ENCODE results near the gene HEY2.
"Not testable (repeated sequence)": the region's sequence is repeated elsewhere in the genome, so short reads cannot be mapped to it uniquely, and the experiment has no call there.

Gene HEY2

DNA sequence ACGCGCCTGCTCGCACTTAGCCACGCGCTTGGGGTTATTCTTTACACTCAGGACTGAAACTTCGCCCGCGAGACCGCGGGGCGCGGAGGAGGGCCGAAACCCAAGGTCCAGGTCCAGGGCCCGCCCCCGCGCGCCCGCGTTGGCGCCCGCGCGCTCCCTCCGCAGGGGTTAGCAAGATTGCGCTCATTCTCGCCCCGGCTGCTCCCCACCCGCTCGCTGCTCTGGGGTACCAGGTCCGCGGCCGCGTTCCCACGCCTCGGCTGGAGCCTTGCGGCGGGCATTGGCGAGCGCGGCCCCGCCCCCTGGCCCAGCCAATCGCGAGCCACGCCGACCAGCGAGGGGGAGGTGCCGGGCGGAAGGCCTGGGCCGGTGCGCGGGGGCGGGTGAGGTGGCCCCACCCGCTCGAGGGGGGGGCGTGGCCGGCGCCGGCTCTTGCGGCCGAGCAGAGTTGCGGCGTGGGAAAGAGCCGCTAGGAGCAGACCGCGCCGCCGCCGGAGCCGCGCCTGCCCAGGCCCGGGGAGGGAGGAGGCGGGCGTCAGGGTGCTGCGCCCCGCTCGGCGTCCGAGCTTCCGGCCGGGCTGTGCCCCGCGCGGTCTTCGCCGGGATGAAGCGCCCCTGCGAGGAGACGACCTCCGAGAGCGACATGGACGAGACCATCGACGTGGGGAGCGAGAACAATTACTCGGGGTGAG is at the start of gene HEY2:
HEY2 (plus strand) TSS at position 460 of the 692 bp plus-strand sequence; CDS start at position 605, 145 bp downstream.
- DNase-seq, result peak; percentile 85

- DNase-seq, result no peak
These were observed 48.7 kb upstream of the HEY2 start for GRCh38 chr6:125700581-125701353.

DNA sequence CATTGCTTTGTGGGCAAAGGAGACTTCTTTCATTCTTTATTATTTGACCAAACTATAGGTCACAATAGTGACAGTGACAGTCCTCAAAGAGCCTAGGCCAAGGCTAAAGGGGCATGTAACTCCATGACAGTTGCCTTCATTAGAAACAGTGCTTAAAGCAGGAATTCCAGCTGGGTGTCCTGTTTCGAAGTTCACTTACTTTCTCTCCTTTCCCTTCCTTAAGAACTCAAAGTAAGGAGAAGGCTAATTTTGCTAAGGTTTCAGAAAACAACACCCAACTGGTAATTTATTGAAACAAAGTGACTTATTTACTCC is 48.1 kb upstream of the HEY2 start:
- no peak for DNase-seq

GRCh38 chr6:125703882-125704281 is 45.5 kb upstream of the HEY2 start:
- not testable (repeated sequence) for DNase-seq

- DNase-seq, result no peak
These were observed 41.7 kb upstream of the HEY2 start for GRCh38 chr6:125707615-125708243.

DNA sequence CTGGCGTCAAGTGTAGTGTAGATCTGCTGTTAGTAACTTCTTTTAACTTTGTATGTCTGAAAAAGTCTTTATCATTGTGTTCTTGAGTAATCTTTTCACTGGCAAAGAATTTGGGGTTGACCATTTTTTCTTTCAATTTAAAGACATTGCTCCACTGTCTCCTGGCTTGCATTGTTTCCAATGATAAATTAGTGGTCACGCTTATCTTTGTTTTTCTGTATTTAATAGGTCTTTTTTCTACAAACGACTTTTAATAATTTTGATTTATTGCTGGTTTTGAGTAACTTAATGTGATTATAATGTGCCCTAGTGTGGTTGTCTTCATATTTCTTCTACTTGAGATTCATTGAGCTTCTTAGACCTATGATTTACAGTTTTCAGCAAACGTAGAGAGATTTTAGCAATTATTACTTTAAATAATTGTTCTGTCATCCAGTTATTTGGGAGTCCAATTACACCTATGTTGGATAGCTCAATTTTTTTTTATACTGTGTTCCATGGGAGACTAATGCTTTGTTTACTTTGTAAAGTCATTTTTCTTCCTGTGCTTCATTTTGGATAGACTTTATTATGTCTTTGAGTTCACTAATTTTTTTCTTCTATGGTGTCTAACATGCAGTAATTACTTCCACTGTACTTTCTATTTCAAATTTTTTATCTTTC is 38.3 kb upstream of the HEY2 start:
- no peak for DNase-seq

DNA sequence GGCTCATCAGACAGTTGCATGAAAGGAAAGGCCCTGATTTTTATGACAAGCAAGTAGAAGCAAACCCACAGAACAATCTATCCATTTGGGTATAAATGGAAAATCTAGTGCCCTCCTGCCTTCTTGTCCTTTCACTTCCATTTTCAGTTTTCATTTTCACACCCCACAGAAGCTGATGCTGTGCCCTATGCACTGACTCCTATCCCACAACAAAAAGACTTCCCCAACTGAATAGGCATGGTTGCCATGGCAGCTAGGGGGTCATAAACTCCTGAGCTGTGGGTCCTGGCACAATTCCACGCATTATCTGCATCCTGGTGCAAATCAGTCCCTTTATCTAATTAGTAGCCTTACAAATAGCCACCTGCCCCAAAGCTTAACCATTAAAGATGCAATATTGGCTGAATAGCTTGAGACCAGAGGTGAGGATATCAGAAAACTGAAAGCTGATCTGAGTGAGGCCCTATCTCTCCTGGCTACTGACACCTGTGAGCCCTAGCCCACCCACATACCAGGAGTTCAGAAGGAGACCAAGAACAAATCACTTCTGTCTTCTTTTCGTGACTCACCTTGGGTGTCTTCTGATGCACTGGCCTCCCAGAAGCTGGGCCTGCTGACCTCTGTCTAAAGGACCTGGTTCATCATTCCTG is 34.9 kb upstream of the HEY2 start:
- no peak for DNase-seq

GRCh38 chr6:125717120-125717731 is 32.2 kb upstream of the HEY2 start:
- no peak for DNase-seq

DNA sequence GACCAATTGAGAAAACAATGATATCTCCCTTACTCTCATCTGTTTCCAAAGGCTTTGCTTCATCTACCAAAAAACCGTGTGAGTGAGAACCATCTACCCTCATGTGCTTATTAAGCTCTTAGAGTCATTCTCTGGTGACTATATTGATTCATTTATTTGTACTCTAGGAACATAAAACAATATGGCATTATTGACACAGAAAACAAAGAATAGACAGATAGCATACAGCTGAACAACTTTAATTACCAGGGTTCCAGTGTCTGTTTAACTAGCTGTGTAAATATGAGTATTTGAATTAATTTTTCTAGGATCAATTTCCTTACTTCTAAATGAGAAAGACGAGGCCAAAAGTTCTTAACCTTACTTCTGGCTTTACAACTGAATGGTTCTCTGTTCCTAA is 31.3 kb upstream of the HEY2 start:
- no peak for DNase-seq

DNA sequence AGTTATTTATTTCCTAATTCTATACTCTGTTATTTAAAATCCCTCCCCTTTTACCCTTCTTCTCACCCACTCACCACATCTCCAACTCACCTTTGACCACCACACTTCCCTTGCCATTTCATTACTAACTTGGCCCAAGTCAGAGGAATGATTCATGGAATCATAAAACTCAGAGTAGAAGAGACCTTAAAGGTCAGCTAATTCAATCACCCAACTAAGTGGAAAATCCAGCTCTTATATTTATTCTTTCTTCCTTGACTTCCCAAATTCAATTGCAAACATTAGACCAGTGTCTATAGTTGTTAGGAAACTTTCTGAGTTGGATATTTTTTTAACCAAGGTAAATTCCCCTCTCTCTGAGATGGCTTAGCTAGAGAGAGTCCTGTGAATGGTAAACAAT is 26.5 kb upstream of the HEY2 start:
- DNase-seq, result no peak

DNA sequence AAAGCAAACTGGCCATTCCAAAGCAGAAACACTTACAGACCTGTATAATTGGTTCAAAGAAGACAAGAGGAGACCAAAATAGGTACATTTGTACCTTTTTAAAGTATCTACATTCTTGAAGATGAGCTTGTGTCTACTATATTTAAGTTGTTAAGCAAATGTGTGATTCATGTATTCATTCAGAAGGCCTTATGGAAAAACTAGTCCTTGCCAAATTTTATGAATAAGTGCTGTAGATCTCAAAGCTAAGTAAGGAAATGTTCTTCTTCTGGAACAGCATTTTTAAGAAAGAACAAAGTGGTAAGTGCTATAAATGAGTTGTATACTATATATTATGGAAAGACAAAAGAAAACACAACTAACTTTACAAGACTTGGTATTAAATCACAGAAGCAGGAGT is 22.2 kb upstream of the HEY2 start:
- no peak for DNase-seq

- DNase-seq, result no peak
These were observed 20.7 kb upstream of the HEY2 start for GRCh38 chr6:125728739-125729138.

- DNase-seq, result no peak
These were observed 19.4 kb upstream of the HEY2 start for GRCh38 chr6:125729983-125730382.

DNA sequence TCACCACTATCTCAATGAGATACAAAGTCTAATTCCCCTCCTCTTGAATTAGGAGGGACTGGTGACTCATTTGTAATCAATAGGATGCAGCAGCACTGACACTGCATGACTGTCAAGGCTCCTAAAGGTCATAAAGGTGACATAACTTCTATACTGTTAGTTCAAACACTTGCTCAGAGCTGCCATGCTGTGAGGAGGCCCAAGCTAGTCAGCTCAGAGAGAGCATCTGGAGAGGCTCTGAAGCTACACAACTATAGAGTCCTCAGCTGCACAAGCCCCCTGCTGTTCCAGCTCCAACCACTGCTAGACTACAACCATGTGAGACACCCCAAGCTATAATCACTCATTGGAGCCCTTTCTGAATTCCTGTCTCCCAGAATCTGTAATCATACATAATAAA is 17.0 kb upstream of the HEY2 start:
- DNase-seq, result no peak

DNA sequence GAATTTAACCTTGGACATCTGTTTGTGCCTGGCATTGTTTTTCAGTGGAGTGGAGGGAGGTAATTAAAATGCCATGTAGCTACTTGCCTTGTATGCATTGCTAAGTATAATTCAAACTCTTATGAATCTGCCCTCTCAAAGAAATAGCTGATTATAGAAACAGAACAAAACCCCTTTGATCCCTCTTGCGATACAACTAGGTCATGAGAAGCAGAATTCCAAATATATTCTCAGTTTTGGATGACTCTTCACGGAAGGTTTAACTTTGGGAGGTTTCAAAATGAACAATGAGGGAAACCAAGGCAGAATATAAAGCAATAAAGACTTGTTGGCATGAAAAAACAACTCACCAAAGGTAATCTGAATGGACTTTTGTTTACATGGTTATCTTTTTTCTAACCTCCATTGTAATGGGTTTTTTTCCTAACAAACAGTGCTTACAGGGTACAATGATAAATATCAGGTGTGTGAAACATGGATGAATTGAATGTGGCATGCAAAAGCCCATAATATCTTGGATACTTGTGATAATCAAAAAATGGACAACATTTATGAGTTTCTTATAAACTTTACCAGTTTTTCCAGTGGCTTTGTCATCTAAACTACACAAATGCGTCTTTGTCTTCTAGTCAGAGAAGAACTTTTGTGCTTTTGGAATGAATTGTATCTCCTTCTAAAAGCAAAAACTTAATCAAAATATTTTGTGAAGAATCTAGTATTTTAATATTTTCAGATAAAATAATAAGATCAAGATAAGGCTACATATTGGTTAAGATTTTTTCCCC is 15.7 kb upstream of the HEY2 start:
- no peak for DNase-seq

DNA sequence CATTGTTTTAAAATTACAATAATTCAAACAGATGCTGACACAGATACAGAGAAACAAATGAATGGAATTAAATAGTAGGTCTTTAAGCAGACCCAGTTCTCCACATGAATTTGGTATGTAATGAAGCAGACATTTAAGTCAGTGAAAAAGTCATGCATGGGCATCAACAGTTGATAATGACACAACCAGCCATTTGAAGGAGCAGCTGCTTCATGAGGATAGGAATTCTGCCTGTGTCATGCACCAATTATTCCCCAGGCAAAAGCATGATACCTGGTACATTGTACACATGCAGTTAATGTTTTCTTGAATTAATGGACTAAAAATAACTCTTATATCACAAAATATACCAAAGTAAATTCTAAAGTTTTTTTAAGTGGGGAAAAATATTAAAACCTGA is 11.2 kb upstream of the HEY2 start:
- DNase-seq, result no peak

DNA sequence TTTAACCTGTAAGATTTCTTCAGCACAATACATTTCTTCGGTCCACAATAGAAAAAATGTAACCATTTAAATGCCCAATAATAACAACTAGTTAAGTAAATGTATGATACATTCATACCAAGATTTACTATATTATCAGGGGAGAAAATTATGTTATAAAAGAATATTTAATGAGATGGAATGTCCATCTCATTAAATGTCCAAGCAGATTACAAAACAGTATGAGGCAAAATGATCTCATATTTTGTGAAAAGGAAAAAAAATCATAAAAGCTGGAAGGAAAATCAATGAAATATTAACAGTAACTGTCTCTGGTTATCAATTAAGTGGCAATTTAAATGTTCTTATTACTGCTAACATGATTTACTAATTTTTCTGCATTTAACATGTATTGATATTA is 10.1 kb upstream of the HEY2 start:
- DNase-seq, result no peak

DNA sequence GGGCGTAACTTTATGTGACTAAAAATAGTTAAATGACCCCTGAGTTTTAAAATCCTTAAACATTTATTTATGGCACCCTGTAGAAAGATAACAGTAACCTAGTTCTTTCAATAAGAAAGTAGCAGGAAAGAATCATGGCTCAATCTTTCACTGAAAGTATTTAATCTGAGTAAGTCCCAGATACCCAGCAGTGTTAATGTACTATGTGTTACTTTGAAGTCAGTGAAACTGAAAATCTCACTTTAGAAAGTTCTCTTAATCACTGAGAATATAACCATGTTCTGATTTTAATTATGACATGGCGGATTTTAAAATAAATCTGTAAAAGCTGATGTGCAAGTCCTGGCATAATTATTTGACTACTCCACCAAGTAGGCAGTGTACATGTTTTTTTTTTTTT is 8.1 kb upstream of the HEY2 start:
- no peak for DNase-seq

DNA sequence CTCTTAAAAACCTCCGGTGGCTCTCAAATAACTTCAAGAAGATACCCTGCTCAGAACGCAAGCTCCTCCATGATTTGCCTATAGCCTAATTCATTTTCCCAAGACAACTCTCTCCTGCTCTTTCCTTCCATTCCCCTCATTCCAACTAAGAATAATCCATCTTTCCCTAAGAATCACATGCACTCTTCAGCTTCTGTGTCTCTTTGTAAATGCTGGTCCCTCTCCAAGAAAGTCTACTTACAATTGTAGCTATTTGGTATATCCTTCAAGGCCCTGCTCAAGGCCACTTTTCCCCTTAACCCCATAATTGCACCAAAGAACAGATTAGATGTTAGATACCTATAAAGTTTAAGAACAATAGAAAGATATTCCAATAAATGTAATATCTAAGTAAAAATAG is 7.4 kb upstream of the HEY2 start:
- DNase-seq, result no peak

- no peak for DNase-seq
These were observed 6.8 kb upstream of the HEY2 start for GRCh38 chr6:125742464-125743120.

DNA sequence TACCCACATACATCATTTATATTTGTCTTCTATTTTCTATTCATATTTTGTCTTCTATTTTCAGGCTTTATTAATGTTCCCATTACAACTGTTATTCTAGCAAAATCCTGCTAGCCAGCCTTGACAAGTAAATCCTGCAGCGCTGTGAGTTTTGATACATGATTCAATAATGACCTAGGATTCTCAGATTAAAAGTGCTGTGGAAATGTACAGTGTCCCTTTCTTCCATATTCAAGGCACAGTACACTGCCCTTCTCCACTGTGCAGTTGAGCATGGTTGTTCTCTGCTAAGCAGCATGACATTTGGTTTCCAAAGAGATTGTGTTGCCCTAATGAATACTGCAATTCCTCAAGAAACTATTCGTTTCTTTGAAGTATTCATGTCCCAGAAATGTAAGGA is 5.8 kb upstream of the HEY2 start:
- no peak for DNase-seq

Measured in hematopoietic multipotent progenitor cell treated with erythropoietin and hydrocortisone succinate and interleukin-3 and kit ligand, for 8 days (in vitro differentiated cells).